SK-N-DZ (cell line): ENCODE measurements around the gene SSBP4.
"Not testable (repeated sequence)": the region's sequence is repeated elsewhere in the genome, so short reads cannot be mapped to it uniquely, and the experiment has no call there.

Experiments used
- DNase-seq: peaks from one replicate; pipeline ENCODE4 v3.0.0-alpha.2; 2015; ENCODE audit warnings: low spot score

The SSBP4 gene

GRCh38 chr19:18393836-18394235, 25.4 kb upstream of the SSBP4 start:
- no peak for DNase-seq

- no peak for DNase-seq
These were observed 22.5 kb upstream of the SSBP4 start for GRCh38 chr19:18396471-18397241.

- no peak for DNase-seq
These were observed 21.7 kb upstream of the SSBP4 start, which contains the start of gene LRRC25 for GRCh38 chr19:18397242-18398202. LRRC25 (minus strand) TSS chr19:18397622; CDS start chr19:18396963, 659 bp downstream.

DNA sequence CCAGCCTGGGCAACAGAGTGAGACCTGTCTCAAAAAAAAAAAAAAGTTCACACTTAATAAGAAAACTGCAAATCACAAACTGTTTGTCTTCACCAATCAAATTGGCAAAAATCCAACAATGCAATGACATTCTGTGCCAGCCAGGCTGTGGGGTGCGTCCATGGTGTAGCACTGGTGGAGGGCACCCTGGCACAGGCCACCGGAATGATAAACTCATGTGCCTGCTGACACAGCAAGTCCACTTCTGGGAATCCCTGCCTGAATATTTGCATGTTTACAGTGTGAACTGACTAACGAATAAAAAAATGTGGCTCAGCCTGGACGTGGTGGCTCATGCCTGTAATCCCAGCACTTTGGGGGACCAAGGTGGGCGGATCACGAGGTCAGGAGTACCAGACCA, 20.2 kb upstream of the SSBP4 start:
- no peak for DNase-seq

DNA sequence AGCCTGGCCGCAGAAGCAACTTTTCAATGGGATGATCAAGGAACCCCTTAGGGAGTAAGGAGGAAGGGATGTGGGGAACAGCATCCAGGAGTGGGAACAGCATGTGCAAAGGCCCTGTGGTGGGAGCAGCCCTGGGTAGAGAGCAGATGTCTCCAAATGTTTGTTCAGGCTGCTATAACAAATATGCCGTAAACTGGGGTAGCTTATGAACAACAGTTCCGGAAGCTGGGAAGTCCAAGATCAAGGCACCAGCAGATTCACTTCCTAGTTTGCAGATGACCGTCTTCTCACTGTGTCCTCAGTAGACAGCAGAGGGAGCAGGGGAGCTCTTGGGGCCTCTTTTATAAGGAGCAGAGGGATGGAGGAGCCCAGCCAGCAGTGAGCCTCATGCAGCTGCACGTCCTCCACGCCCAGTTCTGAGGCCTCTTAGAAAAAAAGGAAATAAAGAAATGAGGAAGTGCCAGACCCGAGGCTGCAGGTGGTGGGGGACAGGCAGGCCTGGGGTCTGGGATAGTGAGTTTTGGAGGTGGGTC, 17.6 kb upstream of the SSBP4 start:
- DNase-seq, result peak; percentile 57

DNA sequence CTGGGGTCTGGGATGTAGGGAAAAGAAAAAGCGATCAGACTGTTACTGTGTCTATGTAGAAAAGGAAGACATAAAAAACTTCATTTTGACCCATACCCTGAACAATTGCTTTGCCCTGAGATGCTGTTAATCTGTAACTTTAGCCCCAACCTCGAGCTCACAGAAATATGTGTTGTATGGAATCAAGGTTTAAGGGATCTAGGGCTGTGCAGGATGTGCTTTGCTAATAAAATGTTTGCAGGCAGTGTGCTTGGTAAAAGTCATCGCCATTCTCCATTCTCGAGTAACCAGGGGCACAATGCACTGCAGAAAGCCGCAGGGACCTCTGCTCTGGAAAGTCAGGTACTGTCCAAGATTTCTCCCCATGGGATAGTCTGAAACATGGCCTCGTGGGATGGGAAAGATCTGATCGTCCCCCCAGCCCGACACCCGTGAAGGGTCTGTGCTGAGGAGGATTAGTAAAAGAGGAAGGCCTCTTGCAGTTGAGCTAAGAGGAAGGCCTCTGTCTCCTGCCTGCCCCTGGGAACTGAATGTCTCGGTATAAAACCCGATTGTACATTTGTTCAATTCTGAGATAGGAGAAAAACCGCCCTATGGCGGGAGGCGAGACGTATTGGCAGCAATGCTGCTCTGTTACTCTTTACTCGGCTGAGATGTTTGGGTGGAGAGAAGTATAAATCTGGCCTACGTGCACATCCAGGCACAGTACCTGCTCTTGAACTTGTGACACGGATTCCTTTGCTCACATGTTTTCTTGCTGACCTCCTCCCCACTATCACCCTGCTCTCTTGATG, 16.5 kb upstream of the SSBP4 start:
- not testable (repeated sequence) for DNase-seq

- not testable (repeated sequence) for DNase-seq
These were observed 13.4 kb upstream of the SSBP4 start for GRCh38 chr19:18405754-18406153.

DNA sequence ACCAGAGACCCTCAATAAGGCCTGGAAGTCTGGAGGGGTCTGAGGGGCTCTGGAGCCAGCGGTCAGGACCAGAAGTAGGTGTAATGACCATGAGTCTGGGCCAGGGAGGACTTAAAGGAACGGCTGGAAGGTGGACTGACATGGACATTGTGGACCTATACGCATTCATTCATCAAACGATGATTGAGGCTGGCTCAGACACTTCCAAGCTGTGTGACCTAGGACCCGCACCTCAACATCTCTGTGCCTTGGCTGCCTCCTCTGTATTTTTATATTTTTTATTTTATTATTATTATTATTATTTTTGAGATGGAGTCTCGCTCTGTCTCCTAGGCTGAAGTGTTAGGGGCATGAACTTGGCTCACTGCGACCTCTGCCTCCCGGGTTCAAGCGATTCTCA, 12.4 kb upstream of the SSBP4 start:
- DNase-seq, result no peak

GRCh38 chr19:18408053-18408476, 11.1 kb upstream of the SSBP4 start:
- DNase-seq, result no peak

- DNase-seq, result no peak
These were observed 6.5 kb upstream of the SSBP4 start for GRCh38 chr19:18412610-18413239.

DNA sequence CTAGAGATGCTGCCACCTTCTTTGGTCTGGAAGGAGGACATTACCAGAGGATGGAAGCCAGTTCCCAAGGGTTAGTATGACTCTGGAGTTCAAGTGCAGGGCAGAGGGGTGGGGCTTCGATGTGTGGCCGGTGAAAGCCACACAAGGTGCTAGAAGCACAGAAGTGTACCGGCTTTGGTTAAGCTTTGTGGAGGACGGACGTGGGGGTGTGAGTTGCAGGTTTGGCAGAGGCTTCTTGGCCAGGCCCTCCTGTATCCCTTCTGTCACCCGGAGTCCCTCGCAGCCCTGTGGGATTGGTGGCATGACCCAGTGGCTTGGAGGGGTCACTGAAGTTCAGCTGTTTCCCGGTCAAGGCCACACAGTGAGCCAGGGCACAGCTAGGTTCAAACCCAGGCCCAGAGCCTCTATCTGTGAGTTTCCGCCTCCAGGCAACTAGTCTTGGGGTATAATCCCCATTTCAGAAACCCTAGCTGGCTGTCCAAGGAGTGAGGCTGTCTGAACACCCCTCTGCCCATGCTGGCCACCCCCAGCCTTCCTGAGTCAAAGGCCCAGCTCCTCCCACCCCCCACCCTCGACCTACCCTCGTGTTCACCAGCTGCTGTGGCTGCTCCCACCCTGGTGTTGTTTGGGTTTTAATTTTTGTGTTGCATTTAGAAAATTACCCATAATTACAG, 4.6 kb upstream of the SSBP4 start:
- no peak for DNase-seq

DNA sequence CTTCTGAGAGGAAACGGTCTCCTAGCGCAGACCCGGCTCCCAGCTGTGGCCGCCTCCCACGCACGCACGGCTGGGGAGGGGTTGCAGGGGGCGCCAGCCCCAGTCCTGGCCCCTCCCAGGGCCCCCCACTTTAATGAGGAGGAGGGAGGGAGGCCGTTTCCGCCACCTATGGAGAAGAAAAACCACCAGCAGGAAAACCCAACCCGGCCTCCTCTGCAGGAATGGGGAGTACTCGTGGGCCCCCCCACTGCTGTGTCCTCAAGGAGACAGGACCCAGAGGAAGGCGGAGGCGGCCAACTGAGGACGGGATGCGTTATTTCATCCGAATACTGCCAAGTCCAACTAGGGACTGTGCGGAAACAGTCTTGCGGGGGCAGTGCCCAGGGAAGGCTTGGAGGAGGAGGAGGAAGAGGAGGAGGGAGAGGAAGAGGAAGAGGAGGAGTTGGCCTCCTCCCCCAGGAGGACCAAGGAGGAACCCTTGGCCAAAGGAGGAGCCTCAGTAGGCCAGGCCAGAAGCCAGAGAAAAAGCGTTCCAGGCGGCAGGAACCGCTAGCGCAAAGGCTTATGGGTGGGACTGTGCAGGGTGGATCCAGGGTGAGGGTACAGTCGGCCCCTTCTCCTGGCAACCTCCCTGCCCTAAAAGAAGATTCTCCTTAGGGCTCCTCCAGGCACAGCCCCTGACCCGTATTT, 3.9 kb upstream of the SSBP4 start:
- DNase-seq, result no peak

- DNase-seq, result peak; percentile 75
These were observed 2.4 kb upstream of the SSBP4 start for GRCh38 chr19:18416778-18417249.

DNA sequence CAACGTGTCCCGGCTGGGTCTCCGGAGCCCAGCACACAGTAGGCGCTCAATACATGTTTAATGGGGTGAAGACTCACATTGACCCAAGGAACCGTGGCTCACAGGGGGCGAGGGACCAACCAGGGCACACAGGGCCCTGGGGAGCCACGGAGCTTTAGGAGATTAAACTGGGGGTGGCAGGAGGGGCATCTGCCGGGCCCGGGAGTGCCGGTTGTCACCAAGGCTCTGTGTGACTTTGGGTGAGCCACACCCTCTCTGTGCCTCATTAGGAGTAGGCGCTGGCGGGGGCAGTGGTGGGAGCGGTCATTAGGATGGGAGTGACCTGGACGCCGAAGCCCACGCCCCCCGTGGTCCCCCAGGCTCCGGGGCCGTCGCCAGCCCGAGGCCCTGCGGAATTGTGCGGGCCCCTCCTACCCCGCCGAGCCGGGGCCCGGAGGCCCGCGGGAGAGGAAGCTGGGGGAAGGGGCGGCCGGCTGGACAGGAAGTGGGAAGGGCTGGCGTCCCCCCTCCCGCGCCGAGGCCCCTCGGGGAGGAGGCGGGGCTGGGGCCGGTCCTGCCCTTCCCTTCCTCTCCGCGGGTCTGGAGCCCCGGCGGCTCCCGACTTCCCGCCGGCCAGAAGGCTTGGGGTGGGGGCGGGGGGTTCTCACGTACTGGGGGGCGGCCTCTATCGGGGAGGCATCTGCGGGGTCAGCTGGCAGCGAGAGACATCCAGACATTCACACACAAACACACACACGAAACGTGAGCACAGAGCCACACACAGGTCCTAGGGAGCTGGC, 1.8 kb upstream of the SSBP4 start:
- peak; percentile 79 for DNase-seq

GRCh38 chr19:18418029-18418482, 1.1 kb upstream of the SSBP4 start:
- no peak for DNase-seq

DNA sequence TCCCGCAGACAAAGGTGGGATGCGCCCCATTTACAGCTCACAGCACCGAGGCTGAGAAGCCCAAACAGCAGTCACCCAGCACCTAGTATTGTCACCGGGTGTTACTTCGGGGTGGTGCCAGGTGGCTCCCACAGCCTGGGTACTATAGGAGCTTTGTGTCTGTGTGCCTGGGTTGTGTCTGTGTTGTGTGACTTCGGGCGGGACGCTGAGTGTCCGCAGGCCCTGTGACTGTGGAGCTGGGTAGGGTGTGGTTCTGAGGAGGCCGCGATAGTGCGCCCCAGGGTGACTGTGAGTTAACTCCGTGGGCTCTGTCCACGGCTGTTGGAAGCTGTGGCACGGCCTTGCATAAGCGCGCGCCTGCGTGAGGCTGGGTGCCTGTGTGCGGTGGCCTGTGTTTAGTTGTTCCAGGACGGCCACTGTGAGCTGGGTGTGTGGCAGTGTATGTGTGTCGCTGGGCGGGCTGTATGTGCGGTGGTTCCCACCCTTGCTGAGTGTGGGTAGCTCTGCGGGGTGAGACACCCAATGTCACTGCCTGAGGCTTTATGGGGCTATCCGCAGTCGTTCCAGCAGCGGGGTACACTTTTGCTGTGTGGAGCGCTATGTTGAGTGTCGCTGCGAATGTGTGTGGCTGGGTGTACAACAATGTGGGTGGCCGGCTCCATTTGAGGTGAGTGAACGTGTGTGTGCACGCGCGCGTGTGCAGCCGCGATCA, 559 bp upstream of the SSBP4 start:
- DNase-seq, result no peak

DNA sequence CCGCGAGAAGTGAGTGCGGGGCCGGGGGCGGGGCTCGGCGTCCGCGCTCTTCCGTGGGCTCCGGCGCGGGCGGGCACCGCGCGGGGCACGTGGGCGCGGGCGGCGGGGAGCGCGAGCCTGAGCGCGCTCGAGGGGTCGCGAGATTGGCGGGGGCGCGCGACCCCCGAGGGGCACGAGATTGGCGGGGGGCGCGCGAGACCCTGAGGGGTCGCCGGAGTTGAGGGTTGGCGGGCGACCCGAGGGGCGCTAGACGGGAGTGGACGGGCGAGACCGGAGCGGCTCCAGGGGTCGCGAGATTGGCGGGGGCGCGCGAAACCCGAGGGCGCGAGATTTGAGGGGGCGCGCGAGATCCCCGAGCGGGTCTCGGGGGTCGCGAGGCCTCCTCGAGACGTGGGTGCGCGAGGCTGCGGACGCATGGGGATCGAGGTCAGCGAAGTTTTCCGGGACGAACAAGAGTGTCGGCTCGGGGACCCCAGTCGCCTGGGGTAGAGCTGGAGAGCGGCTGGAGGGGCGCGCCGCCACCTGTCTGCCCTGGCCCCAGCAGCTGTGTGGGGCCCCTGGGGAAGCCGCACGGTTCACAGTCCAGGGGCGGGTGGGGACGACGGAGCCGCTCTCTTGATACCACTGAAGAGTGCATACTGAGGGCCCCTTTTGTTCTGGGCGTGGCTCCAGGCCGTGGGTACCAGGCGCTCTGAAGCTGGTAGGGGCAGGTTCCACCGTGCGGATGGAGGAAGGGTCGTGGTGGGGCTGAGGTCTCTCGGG, 682 bp downstream of the SSBP4 start:
- no peak for DNase-seq
